ENCODE measurements around the gene ZNF516.

The ZNF516 gene

DNA sequence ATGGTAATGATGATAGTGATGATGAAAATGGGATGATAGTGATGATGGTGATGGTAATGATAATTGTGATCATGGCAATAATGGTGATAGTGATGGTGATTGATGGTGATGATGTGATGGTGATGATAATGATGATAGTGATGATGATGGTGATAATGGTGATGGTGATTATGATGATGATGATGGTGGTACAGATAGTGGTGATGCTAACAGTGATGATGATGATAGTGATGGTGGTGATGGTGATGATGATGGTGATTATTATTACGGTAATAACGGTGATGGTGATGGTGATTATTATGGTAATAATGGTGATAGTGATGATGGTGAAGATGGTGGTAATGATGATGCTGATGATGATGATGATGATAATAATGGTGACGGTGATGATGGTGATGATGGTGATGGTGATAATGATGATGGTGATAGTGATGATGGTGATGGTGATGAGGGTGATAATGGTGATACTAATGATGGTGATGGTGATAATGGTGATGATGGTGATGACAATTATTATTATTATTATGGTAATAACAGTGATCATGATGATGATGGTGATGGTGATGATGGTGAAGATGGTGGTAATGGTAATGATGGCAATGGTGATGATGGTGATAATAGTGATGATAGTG lies 151.0 kb downstream of the ZNF516 start:
- TF ChIP-seq, protein P1, sequence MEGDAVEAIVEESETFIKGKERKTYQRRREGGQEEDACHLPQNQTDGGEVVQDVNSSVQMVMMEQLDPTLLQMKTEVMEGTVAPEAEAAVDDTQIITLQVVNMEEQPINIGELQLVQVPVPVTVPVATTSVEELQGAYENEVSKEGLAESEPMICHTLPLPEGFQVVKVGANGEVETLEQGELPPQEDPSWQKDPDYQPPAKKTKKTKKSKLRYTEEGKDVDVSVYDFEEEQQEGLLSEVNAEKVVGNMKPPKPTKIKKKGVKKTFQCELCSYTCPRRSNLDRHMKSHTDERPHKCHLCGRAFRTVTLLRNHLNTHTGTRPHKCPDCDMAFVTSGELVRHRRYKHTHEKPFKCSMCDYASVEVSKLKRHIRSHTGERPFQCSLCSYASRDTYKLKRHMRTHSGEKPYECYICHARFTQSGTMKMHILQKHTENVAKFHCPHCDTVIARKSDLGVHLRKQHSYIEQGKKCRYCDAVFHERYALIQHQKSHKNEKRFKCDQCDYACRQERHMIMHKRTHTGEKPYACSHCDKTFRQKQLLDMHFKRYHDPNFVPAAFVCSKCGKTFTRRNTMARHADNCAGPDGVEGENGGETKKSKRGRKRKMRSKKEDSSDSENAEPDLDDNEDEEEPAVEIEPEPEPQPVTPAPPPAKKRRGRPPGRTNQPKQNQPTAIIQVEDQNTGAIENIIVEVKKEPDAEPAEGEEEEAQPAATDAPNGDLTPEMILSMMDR (IDR thresholded peaks at IDR 0.05; ENCODE audit: low read depth, low read length), result no peak
- no peak overlapping the region for H3K4me3 ChIP-seq (ENCODE audit: low read depth, low read length)

GRCh38 chr18:76340410-76340809 lies 154.6 kb downstream of the ZNF516 start:
- H3K4me3 ChIP-seq (ENCODE audit: low read depth, low read length), result no peak overlapping the region
- TF ChIP-seq, protein P1 (IDR thresholded peaks at IDR 0.05; ENCODE audit: low read depth, low read length), result no peak

DNA sequence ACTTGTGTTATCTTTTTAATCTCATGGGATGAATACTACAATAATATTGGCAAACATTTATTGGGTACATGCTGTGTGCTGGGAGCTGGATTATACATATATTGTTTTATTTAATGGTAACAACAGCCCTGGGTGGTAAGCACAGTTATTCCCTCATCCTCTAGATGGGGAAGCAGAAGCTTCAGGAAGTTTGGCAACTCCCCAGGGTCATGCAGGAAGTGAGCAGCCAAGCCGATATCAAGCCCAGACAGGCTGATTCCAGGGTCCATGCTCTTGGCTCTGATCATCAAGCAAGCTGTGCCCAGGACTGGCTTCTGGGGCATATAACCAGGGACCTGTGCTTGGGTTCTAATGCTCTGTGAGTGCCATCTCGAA lies 155.8 kb downstream of the ZNF516 start:
- H3K4me3 ChIP-seq (ENCODE audit: low read depth, low read length), result no peak overlapping the region
- TF ChIP-seq, protein P1 (IDR thresholded peaks at IDR 0.05; ENCODE audit: low read depth, low read length), result no peak

- TF ChIP-seq, protein P1 (IDR thresholded peaks at IDR 0.05; ENCODE audit: low read depth, low read length), result no peak
- H3K4me3 ChIP-seq (ENCODE audit: low read depth, low read length), result no peak overlapping the region
These were observed 156.3 kb downstream of the ZNF516 start for GRCh38 chr18:76338619-76339245.

- TF ChIP-seq, protein P1 (IDR thresholded peaks at IDR 0.05; ENCODE audit: low read depth, low read length), result no peak
- H3K4me3 ChIP-seq (ENCODE audit: low read depth, low read length), result no peak overlapping the region
These were observed 157.0 kb downstream of the ZNF516 start for GRCh38 chr18:76338088-76338487.

DNA sequence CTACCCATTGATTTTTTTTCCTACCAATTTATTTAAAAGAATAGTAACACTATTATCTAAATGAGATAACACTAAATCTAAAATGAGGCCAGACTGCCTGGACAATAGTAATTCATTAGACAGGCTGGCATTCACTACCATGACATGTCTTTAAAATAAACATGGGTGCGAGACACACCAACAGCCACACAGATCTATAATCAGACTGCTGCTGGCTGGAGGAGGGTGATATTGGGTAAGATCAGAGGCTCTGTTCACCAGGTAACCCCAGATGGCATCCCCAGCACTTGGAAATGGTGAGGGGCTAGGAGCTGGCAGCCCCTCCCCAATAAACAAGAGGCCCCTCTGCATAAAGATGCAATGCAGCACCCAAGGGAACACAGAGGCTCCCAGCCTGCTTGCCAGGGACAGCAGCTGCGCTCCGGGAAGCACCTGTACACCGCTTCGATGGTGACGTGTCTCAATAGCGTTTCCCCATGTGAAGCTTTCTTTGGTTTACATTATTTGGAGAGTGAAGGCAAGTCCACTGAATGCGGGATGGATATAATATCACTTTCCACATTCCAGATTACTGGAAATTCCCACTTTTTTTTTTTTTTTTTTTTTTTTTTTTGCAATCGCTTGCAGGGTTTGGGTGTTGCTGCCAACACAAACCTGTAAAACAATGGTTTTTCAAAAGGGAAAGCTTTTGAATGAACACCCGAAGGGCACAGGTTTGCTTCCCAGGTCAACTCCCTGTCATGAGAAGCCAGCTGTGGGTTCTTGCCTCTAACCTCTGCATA lies 159.0 kb downstream of the ZNF516 start:
- TF ChIP-seq, protein P1 (IDR thresholded peaks at IDR 0.05; ENCODE audit: low read depth, low read length), result no peak
- H3K4me3 ChIP-seq (ENCODE audit: low read depth, low read length), result no peak overlapping the region

DNA sequence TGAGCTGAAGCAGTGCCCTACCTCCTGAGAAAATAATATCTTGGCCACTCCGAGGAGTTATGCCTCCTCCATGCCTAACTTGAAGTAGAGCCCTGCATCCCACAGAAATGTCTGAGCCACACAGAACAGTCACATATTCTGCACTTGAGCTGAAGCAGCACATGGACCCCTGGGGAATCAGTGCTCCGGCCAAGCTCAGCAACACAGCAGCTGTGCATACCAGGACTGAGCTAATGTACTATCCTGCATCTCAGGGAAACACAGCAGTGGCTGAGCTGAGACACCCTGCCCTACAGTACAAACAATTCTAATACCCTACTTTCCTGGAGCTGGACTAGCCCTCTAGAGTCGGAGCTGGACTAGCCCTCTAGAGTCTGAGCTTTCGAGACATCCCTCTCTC lies 166.9 kb downstream of the ZNF516 start:
- no peak overlapping the region for H3K4me3 ChIP-seq (ENCODE audit: low read depth, low read length)

More for the DNA sequence above, 166.9 kb downstream of the ZNF516 start:
- TF ChIP-seq, protein P1 (IDR thresholded peaks at IDR 0.05; ENCODE audit: low read depth, low read length), result no peak
